IMR-90 (cell line): Measurements from ENCODE around the gene SULT1A3. TPM values are rescaled to one million over a fixed set of nuclear protein-coding genes. Genes with fewer than 3 reads are reported as not detected.

ENCODE experiments used
- ATAC-seq: fragments of 200-7000 bp; cut with Tn5 transposase; 2 replicates; pipeline ENCODE4 v1.9.1; 2020; ENCODE audit warnings: low read depth, mild to moderate bottlenecking, moderate library complexity
- BruUV-seq: library from RNA; stranded (reverse); fragments of 400-500 nt; replicated peaks from 2 replicates; lab custom pipeline; 2021; lab: Mats Ljungman, UMichigan
- CTCF ChIA-PET: fragments of 300-600 bp; formaldehyde crosslinking; extraction: SDS; loops from one replicate; lab custom pipeline; 2021; ENCODE audit warnings: antibody characterized with exemption; lab: Yijun Ruan, JAX
- POLR2A ChIA-PET: fragments of 300-600 bp; sonication (Branson Sonifier 250); formaldehyde crosslinking; loops from one replicate; lab custom pipeline; 2022; ENCODE audit warnings: antibody characterized with exemption; ENCODE audit not compliant: unreplicated experiment; lab: Charles Lee
- DNase-seq: peaks from one replicate; pipeline ENCODE4 v3.0.0; 2013
- H2AFZ ChIP-seq: replicated peaks from 2 replicates; pipeline ENCODE3; 2013; ENCODE audit warnings: low read length, mild to moderate bottlenecking; ENCODE audit not compliant: poor library complexity
- H2AK5ac ChIP-seq: 2 replicates; pipeline ENCODE4 v1.6.1; 2013; ENCODE audit warnings: low read depth, low read length, inconsistent platforms
- H2AK9ac ChIP-seq: replicated peaks from 2 replicates; pipeline ENCODE3; 2013; ENCODE audit warnings: mild to moderate bottlenecking, low read depth, low read length, moderate library complexity; ENCODE audit not compliant: poor library complexity
- H2BK120ac ChIP-seq: 2 replicates; pipeline ENCODE4 v1.6.1; 2013; ENCODE audit warnings: low read depth, low read length, inconsistent platforms
- H2BK15ac ChIP-seq: 3 replicates; pipeline ENCODE4 v1.6.1; 2013; ENCODE audit warnings: low read depth, low read length, inconsistent platforms
- H2BK20ac ChIP-seq: 2 replicates; pipeline ENCODE4 v1.6.1; 2013; ENCODE audit warnings: low read depth, mild to moderate bottlenecking, inconsistent platforms, low read length, moderate library complexity
- H2BK5ac ChIP-seq: 2 replicates; pipeline ENCODE4 v1.6.1; 2013; ENCODE audit warnings: mild to moderate bottlenecking, low read depth, low read length, inconsistent platforms; ENCODE audit not compliant: poor library complexity, severe bottlenecking
- H3K14ac ChIP-seq: replicated peaks from 2 replicates; pipeline ENCODE4 v1.6.1; 2013; ENCODE audit warnings: low read depth, low read length, inconsistent platforms
- H3K18ac ChIP-seq: 2 replicates; pipeline ENCODE4 v1.6.1; 2013; ENCODE audit warnings: low read depth, low read length, control low read depth
- H3K23ac ChIP-seq: 2 replicates; pipeline ENCODE4 v1.6.1; 2013; ENCODE audit warnings: low read depth, low read length, inconsistent platforms
- H3K27ac ChIP-seq: 2 replicates; pipeline ENCODE4 v1.5.1; 2013; ENCODE audit warnings: mild to moderate bottlenecking, control low read depth, low read length; ENCODE audit not compliant: insufficient read depth
- H3K27me3 ChIP-seq: 2 replicates; pipeline ENCODE4 v1.6.1; 2013; ENCODE audit warnings: low read length; ENCODE audit not compliant: control insufficient read depth, insufficient read depth
- H3K36me3 ChIP-seq: 2 replicates; pipeline ENCODE4 v1.6.1; 2013; ENCODE audit warnings: low read length, mixed read lengths; ENCODE audit not compliant: control insufficient read depth, insufficient read depth
- H3K4ac ChIP-seq: 2 replicates; pipeline ENCODE4 v1.6.1; 2013; ENCODE audit warnings: low read depth, low read length, inconsistent platforms
- H3K4me1 ChIP-seq: 2 replicates; pipeline ENCODE4 v1.6.1; 2013; ENCODE audit warnings: low read length, mixed read lengths; ENCODE audit not compliant: control insufficient read depth, insufficient read depth
- H3K4me2 ChIP-seq: 2 replicates; pipeline ENCODE4 v1.6.1; 2013; ENCODE audit warnings: low read depth, mild to moderate bottlenecking, control low read depth, low read length, moderate library complexity
- H3K4me3 ChIP-seq: 2 replicates; pipeline ENCODE4 v1.5.1; 2013; ENCODE audit warnings: low read depth, mild to moderate bottlenecking, control low read depth, low read length, moderate library complexity; ENCODE audit not compliant: insufficient read depth
- H3K56ac ChIP-seq: 2 replicates; pipeline ENCODE4 v1.6.1; 2013; ENCODE audit warnings: low read length, inconsistent platforms; ENCODE audit not compliant: insufficient read depth; ENCODE audit errors: extremely low read depth
- H3K79me1 ChIP-seq, 2 experiments: 2 replicates each; pipeline ENCODE4 v1.6.1; 2013; ENCODE audit warnings: low read length in 2 of 2, inconsistent platforms in 1 of 2, low read depth in 1 of 2
- H3K9ac ChIP-seq: 2 replicates; pipeline ENCODE4 v1.6.1; 2013; ENCODE audit warnings: low read depth, low read length, control low read depth
- H3K9me1 ChIP-seq: 2 replicates; pipeline ENCODE4 v1.6.1; 2013; ENCODE audit warnings: low read length, inconsistent platforms; ENCODE audit not compliant: insufficient read depth
- H3K9me3 ChIP-seq: 2 replicates; pipeline ENCODE4 v1.6.1; 2013; ENCODE audit warnings: low read length; ENCODE audit not compliant: control insufficient read depth, insufficient read depth
- H4K20me1 ChIP-seq: 2 replicates; pipeline ENCODE4 v1.6.1; 2013; ENCODE audit warnings: low read length, inconsistent platforms; ENCODE audit not compliant: insufficient read depth
- H4K5ac ChIP-seq: 2 replicates; pipeline ENCODE4 v1.6.1; 2013; ENCODE audit warnings: mild to moderate bottlenecking, low read depth, low read length, control low read depth
- H4K8ac ChIP-seq, 2 experiments: 2 replicates each; pipeline ENCODE4 v1.6.1; 2013; ENCODE audit warnings: low read depth in 2 of 2, low read length in 2 of 2, control low read depth in 1 of 2, inconsistent platforms in 1 of 2
- H4K91ac ChIP-seq: 2 replicates; pipeline ENCODE4 v1.6.1; 2013; ENCODE audit warnings: low read depth, low read length, inconsistent platforms; ENCODE audit not compliant: insufficient read depth
- BHLHE40 ChIP-seq: fragments of 150-350 bp; IDR thresholded peaks from 2 replicates; pipeline ENCODE4 v1.6.1; 2016; ENCODE audit warnings: mild to moderate bottlenecking, low read depth, low read length
- CEBPB ChIP-seq: IDR thresholded peaks from 2 replicates; pipeline ENCODE4 v1.6.1; 2012; ENCODE audit warnings: low read depth, low read length, improper control_type of control experiment
- CHD1 ChIP-seq: IDR thresholded peaks from 2 replicates; pipeline ENCODE4 v1.6.1; 2012; ENCODE audit warnings: low read depth, low read length, improper control_type of control experiment
- MAFK ChIP-seq: IDR thresholded peaks from 2 replicates; pipeline ENCODE4 v1.6.1; 2012; ENCODE audit warnings: low read depth, low read length, improper control_type of control experiment
- MAZ ChIP-seq: IDR thresholded peaks from 2 replicates; pipeline ENCODE4 v1.6.1; 2012; ENCODE audit warnings: low read depth, mild to moderate bottlenecking, low read length, improper control_type of control experiment, moderate library complexity, borderline replicate concordance
- MXI1 ChIP-seq: IDR thresholded peaks from 2 replicates; pipeline ENCODE4 v1.6.1; 2012; ENCODE audit warnings: low read depth, mild to moderate bottlenecking, low read length, moderate library complexity, borderline replicate concordance
- NFE2L2 ChIP-seq: fragments of 150-350 bp; IDR thresholded peaks from 2 replicates; pipeline ENCODE4 v1.6.1; 2016; ENCODE audit warnings: low read depth, mild to moderate bottlenecking, low read length
- POLR2A ChIP-seq: IDR thresholded peaks from 2 replicates; pipeline ENCODE4 v1.6.1; 2012; ENCODE audit warnings: mild to moderate bottlenecking, low read depth, low read length
- RAD21 ChIP-seq: IDR thresholded peaks from 2 replicates; pipeline ENCODE4 v1.6.1; 2012; ENCODE audit warnings: low read length, improper control_type of control experiment
- RCOR1 ChIP-seq: IDR thresholded peaks from 2 replicates; pipeline ENCODE4 v1.6.1; 2012; ENCODE audit warnings: mild to moderate bottlenecking, low read length, improper control_type of control experiment; ENCODE audit not compliant: insufficient replicate concordance
- RFX5 ChIP-seq: IDR thresholded peaks from 2 replicates; pipeline ENCODE4 v1.8.0; 2012; ENCODE audit warnings: low read depth, mild to moderate bottlenecking, low read length, moderate library complexity
- SMC3 ChIP-seq: fragments of 150-350 bp; IDR thresholded peaks from 2 replicates; pipeline ENCODE4 v1.6.1; 2016; ENCODE audit warnings: low read depth, mild to moderate bottlenecking, antibody characterized with exemption, low read length, moderate library complexity
- WGBS, 2 experiments: methylation state at CpG; one replicate each; pipeline versions ENCODE4 v1.1.5 to v1.1.7; 2013; ENCODE audit warnings: missing lambda C conversion rate in 2 of 2; ENCODE audit not compliant: insufficient read length in 1 of 2; ENCODE audit errors: extremely low coverage in 2 of 2; 5-methylcytosine and 5-hydroxymethylcytosine counted together
- dilution Hi-C: fragments of 300-500 bp; cut with HindIII; formaldehyde crosslinking; loops from one replicate; pipeline ENCODE4 v1.14.3; 2018; ENCODE audit warnings: low sequenced_read_pairs; ENCODE audit not compliant: unreplicated experiment
- in situ Hi-C: fragments of 300-500 bp; cut with MboI; formaldehyde crosslinking; loops from 3 replicates; pipeline ENCODE4 v1.14.3; 2019; ENCODE audit warnings: low sequenced_read_pairs, inconsistent platforms, mixed read lengths
- intact Hi-C: fragments of 100-400 bp; cut with micrococcal nuclease; formaldehyde crosslinking; loops from 2 replicates; pipeline ENCODE4 v1.10.0; 2022
- polyA plus RNA-seq, 3 experiments: library from polyadenylated mRNA; depleted of rRNA; stranded (reverse); fragments of >200 nt; gene quantifications; 2 replicates each; pipeline ENCODE4 v1.2.3, GENCODE V29; 2012; ENCODE audit warnings: low replicate concordance in 1 of 3
- total RNA-seq: library from RNA; depleted of rRNA; stranded (reverse); fragments of >200 nt; gene quantifications from 2 replicates; pipeline ENCODE4 v1.2.3, GENCODE V29; 2012
- TF ChIP-seq, protein P1 (sequence below): fragments of 150-350 bp; IDR thresholded peaks from 2 replicates; pipeline ENCODE4 v1.6.1; 2017; ENCODE audit warnings: mild to moderate bottlenecking, antibody characterized with exemption, low read length, low read depth
- TF ChIP-seq, protein P2 (sequence below): conservative IDR thresholded peaks from 2 replicates; pipeline ENCODE4 v1.5.1; 2012; ENCODE audit warnings: mild to moderate bottlenecking, low read depth, low read length, improper control_type of control experiment
- TF ChIP-seq, protein P3 (sequence below): fragments of 150-350 bp; IDR thresholded peaks from 2 replicates; pipeline ENCODE4 v1.6.1; 2016; ENCODE audit warnings: low read depth, mild to moderate bottlenecking, low read length, moderate library complexity, borderline replicate concordance

Gene SULT1A3
- total and polyA plus RNA-seq, 2 of the 4 experiments (the other 2 are of a cell fraction), result 0.18 to 17.2 TPM

DNA sequence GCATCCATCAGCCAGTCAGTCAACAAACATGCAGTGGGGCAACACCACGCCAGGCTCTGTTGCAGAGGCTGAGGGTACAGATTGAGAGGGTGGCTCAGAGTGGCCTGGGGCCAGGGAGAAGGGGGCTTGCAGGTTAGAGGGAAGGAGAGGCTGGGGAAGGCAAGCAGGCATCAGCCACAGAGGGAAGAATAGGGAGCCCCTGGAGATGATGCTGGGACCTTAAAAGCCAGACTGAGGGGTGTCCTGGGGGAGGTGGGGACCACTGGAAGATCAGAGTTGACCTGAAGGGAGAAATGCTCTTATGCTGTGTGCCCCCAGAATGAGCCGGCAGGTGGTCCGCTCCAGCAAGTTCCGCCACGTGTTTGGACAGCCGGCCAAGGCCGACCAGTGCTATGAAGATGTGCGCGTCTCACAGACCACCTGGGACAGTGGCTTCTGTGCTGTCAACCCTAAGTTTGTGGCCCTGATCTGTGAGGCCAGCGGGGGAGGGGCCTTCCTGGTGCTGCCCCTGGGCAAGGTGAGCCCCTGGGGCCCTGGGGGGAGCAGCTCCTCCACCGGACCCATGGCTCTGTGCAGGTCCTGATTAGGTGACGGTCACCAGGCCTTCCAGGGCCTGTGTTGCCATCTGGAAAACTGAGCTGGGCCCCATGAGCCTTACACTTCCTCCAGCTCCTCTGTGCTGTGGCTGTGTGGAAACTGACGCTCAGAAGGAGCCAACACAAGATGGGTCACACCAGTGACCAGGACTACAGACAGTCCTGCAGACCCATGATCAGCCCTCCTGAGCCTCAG is 14.0 kb upstream of the SULT1A3 start:
- ATAC-seq, result no peak

More for the DNA sequence above, 14.0 kb upstream of the SULT1A3 start:
- in situ Hi-C loops (loop anchor here (25.0 kb wide), 1 partner anchor 227 kb away; the partner anchor contains the start of gene ZNF771), dilution Hi-C loops (no loop called here), intact Hi-C loops (no loop called here)
- TF ChIP-seq MAFK (no peak), RAD21 (no peak), BHLHE40 (no peak), SMC3 (no peak), CHD1 (no peak), CEBPB (no peak), RCOR1 (no peak), RFX5 (no peak), NFE2L2 (no peak), MXI1 (no peak), MAZ (no peak), POLR2A (no peak)
- TF ChIP-seq, protein P1, sequence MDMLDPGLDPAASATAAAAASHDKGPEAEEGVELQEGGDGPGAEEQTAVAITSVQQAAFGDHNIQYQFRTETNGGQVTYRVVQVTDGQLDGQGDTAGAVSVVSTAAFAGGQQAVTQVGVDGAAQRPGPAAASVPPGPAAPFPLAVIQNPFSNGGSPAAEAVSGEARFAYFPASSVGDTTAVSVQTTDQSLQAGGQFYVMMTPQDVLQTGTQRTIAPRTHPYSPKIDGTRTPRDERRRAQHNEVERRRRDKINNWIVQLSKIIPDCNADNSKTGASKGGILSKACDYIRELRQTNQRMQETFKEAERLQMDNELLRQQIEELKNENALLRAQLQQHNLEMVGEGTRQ, result no peak
- TF ChIP-seq, protein P2, sequence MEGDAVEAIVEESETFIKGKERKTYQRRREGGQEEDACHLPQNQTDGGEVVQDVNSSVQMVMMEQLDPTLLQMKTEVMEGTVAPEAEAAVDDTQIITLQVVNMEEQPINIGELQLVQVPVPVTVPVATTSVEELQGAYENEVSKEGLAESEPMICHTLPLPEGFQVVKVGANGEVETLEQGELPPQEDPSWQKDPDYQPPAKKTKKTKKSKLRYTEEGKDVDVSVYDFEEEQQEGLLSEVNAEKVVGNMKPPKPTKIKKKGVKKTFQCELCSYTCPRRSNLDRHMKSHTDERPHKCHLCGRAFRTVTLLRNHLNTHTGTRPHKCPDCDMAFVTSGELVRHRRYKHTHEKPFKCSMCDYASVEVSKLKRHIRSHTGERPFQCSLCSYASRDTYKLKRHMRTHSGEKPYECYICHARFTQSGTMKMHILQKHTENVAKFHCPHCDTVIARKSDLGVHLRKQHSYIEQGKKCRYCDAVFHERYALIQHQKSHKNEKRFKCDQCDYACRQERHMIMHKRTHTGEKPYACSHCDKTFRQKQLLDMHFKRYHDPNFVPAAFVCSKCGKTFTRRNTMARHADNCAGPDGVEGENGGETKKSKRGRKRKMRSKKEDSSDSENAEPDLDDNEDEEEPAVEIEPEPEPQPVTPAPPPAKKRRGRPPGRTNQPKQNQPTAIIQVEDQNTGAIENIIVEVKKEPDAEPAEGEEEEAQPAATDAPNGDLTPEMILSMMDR, result no peak
- TF ChIP-seq, protein P3, sequence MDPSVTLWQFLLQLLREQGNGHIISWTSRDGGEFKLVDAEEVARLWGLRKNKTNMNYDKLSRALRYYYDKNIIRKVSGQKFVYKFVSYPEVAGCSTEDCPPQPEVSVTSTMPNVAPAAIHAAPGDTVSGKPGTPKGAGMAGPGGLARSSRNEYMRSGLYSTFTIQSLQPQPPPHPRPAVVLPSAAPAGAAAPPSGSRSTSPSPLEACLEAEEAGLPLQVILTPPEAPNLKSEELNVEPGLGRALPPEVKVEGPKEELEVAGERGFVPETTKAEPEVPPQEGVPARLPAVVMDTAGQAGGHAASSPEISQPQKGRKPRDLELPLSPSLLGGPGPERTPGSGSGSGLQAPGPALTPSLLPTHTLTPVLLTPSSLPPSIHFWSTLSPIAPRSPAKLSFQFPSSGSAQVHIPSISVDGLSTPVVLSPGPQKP, result no peak
- H4K20me1 ChIP-seq, result no peaks in the 10 kb centered on the region; the same call in 1 of the 2 replicates
- peaks cover 2% of the 10 kb centered on the region; the same call in 1 of the 2 replicates for H3K4me1 ChIP-seq
- H3K14ac ChIP-seq, result no peak overlapping the region
- H3K4me3 ChIP-seq, result no peak overlapping the region
- H3K27ac ChIP-seq, result no peak overlapping the region
- WGBS, 2 experiments, result 89% methylated on average over 10 of the region's 13 CpGs; no CpG with 5 or more reads in 1 of the 2 experiments
- CTCF ChIA-PET, result no interaction called here
- POLR2A ChIA-PET, result no interaction called here
- no peak for DNase-seq
- H3K56ac ChIP-seq, result no peak overlapping the region
- no peak overlapping the region for H3K23ac ChIP-seq
- no peak overlapping the region for H2BK20ac ChIP-seq
- H3K4ac ChIP-seq, result no peak overlapping the region
- no peak overlapping the region for H3K18ac ChIP-seq
- no TSS peak for BruUV-seq
- no peaks in the 10 kb centered on the region for H3K9me1 ChIP-seq
- H4K8ac ChIP-seq, result no peak overlapping the region
- H3K27me3 ChIP-seq, result no peaks in the 10 kb centered on the region
- no peaks in the 10 kb centered on the region for H3K9me3 ChIP-seq
- H2AK5ac ChIP-seq, result no peak overlapping the region
- no peak overlapping the region for H4K91ac ChIP-seq
- peak overlapping the region; percentile 11 for H2AFZ ChIP-seq
- H3K36me3 ChIP-seq, result peaks cover 1% of the 10 kb centered on the region; the same call in 1 of the 2 replicates
- H2BK15ac ChIP-seq, result no peak overlapping the region
- H2BK5ac ChIP-seq, result no peak overlapping the region
- no peak overlapping the region for H2BK120ac ChIP-seq
- peak overlapping the region; percentile 82 for H2AK9ac ChIP-seq
- no peak overlapping the region for H3K4me2 ChIP-seq
- H3K9ac ChIP-seq, result no peak overlapping the region
- peaks cover 0 to 7% of the 10 kb centered on the region in 2 experiments; a peak in 2 of 4 replicates for H3K79me1 ChIP-seq
- no peak overlapping the region for H4K5ac ChIP-seq
